UCSD-AML1 (cell line): ENCODE measurements around the gene UNC5CL.
A peak's percentile ranks its signal among the peaks of the same experiment; 100 is the strongest.

Experiments used
- DNase-seq: peaks from one replicate; lab custom pipeline; 2025; ENCODE audit not compliant: unreplicated experiment; lab: John Stamatoyannopoulos, UW

UNC5CL gene

GRCh38 chr6:41039060-41039998 lies at the start of gene UNC5CL:
TSS of gene UNC5CL (minus strand) at chr6:41039221. CDS start at chr6:41035074, 4,147 bp downstream.
- peak; percentile 42 for DNase-seq

GRCh38 chr6:41088451-41088850 lies 49.4 kb upstream of the UNC5CL start:
- no peak for DNase-seq

GRCh38 chr6:41085182-41085581 lies 46.2 kb upstream of the UNC5CL start:
- DNase-seq, result no peak

GRCh38 chr6:41083072-41083471 lies 44.1 kb upstream of the UNC5CL start:
- no peak for DNase-seq

GRCh38 chr6:41080621-41081020 lies 41.6 kb upstream of the UNC5CL start:
- no peak for DNase-seq

GRCh38 chr6:41079080-41079479 lies 40.1 kb upstream of the UNC5CL start:
- no peak for DNase-seq

- no peak for DNase-seq
Measured at GRCh38 chr6:41078101-41078500, 39.1 kb upstream of the UNC5CL start.

- DNase-seq, result no peak
Measured at GRCh38 chr6:41077536-41077935, 38.5 kb upstream of the UNC5CL start.

GRCh38 chr6:41075651-41076626 lies 36.9 kb upstream of the UNC5CL start:
- DNase-seq, result no peak

GRCh38 chr6:41074692-41075436 lies 35.8 kb upstream of the UNC5CL start:
- no peak for DNase-seq

- no peak for DNase-seq
Measured at GRCh38 chr6:41073968-41074691, 35.1 kb upstream of the UNC5CL start.

- DNase-seq, result peak; percentile 88
Measured at GRCh38 chr6:41073203-41073967, 34.4 kb upstream of the UNC5CL start.

- peak; percentile 100 for DNase-seq
Measured at GRCh38 chr6:41072836-41073202, 33.8 kb upstream of the UNC5CL start, which contains the start of gene NFYA. TSS of gene NFYA (plus strand) at chr6:41072974. CDS start at chr6:41079090, 6,116 bp downstream.

GRCh38 chr6:41071923-41072835 lies 33.2 kb upstream of the UNC5CL start, which contains the start of gene OARD1:
TSS of gene OARD1 (minus strand) at chr6:41072356. CDS start at chr6:41071634, 722 bp downstream.
- peak; percentile 100 for DNase-seq

- no peak for DNase-seq
Measured at GRCh38 chr6:41071501-41071922, 32.5 kb upstream of the UNC5CL start.

- peak; percentile 47 for DNase-seq
Measured at GRCh38 chr6:41066867-41067304, 27.9 kb upstream of the UNC5CL start.

- no peak for DNase-seq
Measured at GRCh38 chr6:41065550-41066026, 26.6 kb upstream of the UNC5CL start.

- no peak for DNase-seq
Measured at GRCh38 chr6:41064841-41065240, 25.8 kb upstream of the UNC5CL start.
